Activated naive CD8-positive, alpha-beta T cell treated with anti-CD3 and anti-CD28 coated beads, Interleukin-2, amount 50 U/mL, for 16 hours (primary cell): Measurements from ENCODE around the gene PARD3B.
"Not testable (repeated sequence)": the region's sequence is repeated elsewhere in the genome, so short reads cannot be mapped to it uniquely, and the experiment has no call there.

Source experiments
- DNase-seq: peaks from one replicate; pipeline ENCODE4 v3.0.0-alpha.2; 2020; ENCODE audit warnings: low read depth, low spot score

The PARD3B gene

DNA sequence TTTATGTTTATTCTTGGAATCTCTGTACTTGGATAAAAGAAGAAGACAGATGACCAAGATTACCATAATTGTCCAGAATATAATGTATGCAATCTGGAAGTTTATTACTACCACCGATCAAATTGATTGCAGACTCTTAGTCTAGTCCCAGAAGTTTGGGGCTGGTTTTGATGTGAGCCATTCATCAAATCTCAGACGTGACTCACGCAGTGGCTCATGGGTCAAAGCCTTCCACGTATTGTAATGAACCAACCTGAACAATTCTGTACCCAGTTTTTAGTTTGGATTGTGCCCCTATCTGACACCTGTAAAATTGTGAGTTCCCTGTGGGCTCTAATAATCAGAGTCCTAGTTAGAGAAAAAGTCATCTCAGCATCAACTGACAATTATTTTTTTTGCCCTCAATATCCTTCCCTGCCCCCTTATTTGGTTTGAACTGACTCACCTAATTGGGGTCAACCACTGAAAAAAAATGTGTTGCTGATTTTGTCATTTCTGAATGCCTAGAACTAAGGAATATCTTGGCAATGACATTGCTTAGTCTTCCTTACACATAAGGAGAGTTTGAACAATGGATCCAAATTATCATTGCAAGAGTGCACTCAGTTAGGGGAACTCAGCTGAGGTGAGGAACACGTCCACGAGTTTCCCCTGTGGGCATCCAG is 917.5 kb downstream of the PARD3B start:
- DNase-seq = no peak

DNA sequence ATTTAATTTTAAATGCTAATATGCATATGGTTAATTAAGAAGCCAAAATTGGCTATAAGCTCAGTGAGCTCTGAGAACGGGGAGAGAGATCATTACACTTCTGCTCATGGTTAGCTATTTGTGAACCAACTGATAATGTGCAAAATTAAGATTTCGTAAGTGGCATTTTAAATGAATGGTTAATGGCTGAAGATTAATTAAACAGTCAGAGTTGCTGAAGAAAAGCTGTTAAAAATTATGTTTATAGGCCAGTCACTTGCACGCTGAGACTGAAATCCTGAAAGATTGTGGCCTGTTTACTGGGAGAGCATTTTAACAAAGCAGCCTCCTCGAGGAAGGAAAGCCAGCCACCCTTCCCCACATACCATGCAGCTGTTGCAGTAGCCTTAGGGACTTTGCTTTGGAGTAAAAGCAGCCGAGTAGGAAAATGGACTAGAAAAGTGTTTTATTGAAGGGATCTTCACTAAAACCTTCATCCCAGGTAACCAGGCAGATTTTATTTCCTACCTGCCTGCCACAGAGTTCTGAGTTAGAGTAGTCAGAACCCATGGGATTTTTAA is 918.3 kb downstream of the PARD3B start:
- DNase-seq = no peak

DNA sequence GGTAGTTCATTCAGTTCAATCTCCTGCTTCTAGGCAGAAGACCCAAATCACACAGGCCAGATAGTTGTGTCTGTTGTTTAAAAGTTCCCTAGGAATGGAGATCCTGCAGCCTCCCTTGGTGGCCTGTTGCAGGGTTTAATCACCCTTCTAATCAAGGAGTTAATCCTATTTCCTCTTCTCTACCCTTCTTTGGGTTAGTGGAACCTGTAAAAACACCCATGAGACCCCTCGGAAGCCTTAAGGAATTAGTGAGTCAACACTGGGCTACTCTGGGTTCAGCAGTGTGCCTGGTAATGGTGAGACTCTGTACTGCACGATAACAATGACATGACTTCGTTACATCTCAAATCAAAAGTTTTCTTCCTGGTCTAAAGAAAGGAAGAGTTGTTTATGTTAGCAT is 919.4 kb downstream of the PARD3B start:
- no peak for DNase-seq

DNA sequence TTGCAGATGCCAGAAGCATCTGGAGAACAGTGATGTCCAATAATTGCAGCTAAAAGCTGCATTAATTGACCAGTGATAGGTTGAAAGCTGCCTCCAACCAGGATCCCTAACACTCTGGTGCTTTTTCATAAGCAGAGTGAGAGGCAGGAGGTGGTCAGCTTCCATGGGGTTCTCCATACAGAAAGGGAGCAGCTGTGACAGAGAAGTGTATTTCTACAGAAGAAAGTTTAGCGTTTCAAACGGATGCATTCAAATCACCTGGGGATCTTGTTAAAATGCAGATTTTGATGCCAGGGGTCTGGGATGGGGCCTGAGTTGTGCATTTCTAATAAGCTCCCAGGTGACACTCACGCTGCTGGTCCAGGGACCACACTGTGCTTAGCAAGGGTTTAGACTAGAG is 920.5 kb downstream of the PARD3B start:
- DNase-seq = no peak

DNA sequence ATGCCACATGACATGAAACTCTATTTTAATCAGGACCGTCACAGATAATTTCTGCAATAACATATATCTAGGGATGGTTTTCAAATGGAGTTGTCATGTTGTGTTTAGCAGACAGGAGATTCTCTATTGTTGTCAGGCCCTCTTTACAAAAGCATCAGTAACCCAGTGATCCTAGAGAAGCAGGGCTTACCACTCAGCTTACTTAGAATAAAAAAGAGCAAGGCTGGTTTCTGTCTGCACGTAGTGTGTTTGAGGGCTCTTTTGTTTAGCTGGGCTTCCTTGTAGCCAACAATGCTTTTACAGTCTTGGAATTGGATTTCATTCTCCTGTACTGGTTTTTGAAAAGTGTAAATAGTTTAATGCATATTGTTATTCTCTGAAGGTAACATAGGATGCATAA is 926.5 kb downstream of the PARD3B start:
- no peak for DNase-seq

DNA sequence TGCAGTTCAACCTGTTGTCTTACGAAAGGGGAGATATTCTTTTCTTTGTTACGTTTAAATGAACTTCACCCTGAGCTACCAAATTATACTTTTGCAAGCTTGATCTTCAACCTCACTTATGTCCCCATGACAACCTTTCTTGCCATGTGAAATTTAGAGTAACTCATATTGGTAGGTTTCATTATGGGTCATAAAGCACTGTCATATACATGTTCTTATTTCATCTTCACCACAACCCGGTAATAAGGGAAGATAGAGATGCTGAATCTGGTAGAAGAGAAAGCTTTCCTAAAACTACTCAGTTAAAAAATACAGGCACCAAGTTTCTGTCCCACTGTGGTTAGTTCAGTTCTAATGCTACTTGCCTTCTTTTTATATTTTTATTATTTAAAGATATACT is 928.5 kb downstream of the PARD3B start:
- no peak for DNase-seq

DNA sequence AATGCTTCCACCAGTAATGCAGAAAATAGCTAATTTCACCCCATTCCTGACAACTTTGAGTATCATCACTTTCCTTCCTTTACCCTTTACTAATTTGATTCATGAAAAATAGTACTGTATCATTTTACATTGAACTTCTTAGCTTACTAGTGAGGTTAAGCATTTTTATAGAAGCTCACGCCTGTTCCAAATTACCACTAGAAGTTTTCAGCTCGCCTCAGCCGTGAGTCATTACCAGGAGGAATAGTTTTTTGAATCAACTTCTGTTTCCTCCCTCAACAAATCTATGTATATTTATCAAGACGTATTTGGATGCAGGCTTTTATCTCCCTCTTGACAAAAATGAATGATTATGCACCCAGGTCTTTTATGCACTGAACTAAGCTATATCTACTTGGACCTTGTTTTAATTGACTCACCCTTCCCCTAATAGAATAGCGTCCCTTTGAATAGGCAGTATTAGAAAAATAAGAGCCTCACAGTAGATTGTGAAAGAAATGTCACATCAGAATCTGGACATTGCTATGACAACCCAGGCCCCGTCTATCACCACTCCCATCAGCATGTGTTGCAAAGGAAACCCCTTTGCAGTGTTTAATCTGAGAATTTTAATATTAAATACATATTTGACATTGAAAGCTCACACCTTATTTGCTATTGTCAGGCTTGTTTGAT is 929.6 kb downstream of the PARD3B start:
- no peak for DNase-seq

DNA sequence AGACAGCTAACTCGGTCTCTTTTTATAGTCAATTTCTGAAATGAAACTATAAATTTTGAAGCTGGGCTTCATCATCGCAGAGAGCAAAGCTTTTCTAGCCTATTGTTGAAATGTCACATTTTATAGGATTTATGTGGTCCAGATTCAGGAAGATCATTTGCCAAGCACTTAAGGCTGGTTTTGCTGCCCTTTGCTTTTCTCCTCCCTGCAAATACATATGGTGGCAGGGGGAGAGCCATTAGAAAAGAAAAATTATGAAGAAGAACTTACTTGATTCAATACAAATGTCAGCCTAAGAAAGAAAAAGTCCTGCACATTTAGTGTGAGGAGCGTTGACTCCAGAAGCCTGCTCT is 930.1 kb downstream of the PARD3B start:
- no peak for DNase-seq

DNA sequence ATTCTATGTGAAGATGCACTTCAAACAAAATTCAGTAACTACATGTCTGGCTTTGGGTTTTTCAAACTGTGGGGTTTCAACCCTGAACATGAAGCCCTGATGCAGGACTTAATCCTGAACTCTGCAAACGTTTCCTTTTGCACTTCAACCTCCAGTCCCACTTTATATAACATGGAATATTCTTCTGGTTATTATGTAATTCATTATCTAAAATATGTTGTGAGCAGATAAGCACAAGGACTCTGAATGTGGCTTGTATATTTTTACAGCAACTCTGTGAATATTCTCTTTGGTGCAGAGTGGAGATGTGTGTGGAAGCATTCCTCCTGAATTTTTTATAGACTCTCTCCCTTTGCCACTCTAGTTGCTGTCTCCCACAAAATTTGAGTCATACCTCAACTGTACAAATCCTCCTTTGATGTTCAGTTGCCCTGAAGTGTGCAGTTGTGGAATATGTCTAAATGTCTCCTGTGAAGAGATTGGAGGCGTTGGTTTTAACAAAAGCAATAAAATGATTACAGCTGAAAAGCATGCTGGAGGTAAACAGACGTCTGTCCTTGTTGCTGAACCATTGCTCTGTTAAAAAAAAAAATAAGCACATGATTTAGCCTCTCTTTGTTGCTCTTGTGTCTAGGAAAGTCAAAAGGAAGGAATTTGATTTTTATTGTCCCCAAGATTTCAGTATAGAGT is 931.9 kb downstream of the PARD3B start:
- DNase-seq = no peak

DNA sequence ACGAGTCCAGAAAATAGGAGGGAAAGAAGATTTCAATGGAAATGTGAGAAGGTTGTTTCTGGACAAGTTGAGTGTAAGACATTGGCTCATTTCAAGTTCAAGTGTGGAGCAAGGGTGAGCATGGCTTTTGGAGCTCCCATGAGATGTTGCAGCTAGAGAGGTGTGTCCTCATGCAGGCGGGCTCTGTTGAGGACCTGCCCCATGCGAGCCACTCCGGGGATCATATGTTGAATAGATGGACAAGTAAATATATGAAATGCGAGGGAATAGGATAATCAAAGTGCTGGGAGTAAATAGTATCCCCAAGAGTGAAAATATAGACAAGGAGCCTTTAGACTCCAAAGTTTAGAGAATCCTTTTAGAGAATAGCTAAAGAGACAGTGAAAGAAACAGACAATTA is 936.6 kb downstream of the PARD3B start:
- no peak for DNase-seq

DNA sequence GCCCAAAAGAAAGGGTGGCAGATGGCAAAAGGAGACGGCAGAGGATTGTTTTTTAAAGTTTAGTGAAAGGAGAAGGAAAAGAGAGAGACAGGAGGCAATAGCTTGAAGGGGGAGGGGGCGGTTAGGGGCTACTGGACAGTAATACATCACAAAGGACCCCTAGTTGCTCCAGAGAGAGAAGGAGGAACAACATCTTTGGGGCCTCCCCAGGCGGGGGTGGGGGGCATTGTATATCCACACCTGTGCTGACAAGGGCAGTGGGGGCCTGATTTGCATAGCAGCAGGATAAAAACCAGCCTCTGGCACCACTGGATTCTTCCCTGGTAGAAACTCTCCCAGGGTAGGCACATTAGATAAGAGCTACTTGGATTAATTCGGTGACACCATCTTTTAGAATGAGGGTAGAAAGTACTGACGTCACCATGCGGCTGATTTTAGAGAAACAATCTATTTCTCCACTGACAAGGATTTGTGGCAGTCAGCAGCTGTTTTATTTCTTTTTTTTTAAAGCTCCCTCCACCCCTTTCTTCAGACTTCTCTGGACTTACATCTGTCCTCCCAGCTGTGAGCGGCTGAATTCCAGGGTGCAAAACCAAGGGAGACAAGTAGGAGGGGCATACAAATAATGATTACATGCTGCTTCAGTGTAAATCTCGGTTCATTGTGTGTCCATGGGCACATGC is 937.3 kb downstream of the PARD3B start:
- DNase-seq = no peak

DNA sequence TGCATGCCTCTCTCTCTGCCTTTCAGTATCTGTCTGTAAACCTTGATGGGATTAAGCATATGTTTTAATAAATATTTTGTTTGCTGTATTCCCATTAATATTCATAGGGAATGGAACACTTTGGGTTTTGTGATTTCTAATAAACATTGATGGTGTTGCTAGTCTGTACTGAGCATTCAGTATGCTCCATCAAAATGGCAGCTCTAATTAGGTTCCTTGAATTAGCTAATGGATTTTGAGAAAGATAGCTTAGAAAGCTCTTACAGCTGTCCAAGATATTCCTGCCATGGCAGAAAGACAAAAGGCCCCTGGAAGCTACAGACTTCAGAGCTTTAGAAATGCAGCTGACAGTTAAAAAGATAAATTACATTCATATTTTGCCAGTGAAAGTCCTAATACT is 937.8 kb downstream of the PARD3B start:
- DNase-seq = no peak

DNA sequence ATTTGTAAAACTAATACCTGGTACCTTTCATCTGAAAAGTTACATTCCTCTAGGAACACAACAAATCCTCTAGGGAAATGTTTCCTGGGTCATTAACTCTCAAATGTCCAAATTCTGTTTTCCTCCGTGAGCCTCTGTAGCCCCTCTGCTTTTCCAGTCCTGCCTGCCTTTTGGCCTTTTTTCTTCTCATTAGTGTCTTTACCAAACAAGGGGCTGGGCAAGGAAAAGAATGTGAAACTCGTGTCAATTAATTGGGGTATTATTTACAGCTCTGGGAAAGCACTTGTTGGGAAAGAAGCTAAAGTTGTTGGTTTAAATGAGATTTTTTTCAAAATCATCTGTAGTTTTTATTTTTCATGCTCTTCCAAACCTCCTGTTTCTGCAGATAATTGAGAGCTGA is 938.9 kb downstream of the PARD3B start:
- no peak for DNase-seq

DNA sequence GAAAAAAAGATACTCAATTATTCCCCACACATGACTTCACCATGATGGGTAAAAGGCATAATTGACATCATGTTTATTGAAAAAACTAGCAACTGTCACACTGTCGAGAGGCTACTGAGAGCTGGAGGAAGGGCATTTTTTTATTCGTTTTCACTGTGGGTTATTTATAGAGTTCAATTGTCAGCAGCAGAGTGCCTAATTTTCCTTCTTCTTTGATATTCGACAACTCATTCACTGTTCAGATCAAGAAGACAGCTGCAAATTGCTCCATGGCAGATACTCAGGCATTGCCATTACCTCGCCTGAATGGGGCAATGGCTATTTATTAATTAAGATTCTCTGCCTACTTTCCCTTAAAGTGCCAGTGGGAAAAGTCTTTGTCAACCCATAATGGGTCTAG is 939.5 kb downstream of the PARD3B start:
- no peak for DNase-seq

DNA sequence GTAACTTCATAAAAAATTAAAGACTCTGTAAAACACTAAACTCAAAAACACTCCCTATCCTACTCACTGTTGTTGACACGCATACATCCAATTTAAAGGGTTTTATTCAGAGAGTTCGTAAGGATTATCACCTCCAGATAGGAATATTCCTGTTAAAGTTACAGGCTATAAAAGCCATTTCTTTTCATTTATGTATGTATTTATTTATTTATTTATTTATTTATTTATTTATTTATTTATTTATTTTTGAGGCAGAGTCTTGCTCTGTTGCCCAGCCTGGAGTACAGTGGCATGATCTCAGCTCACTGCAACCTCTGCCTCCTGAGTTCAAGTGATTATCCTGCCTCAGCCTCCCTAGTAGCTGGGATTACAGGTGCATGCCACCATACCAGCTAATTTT is 948.3 kb downstream of the PARD3B start:
- not testable (repeated sequence) for DNase-seq

DNA sequence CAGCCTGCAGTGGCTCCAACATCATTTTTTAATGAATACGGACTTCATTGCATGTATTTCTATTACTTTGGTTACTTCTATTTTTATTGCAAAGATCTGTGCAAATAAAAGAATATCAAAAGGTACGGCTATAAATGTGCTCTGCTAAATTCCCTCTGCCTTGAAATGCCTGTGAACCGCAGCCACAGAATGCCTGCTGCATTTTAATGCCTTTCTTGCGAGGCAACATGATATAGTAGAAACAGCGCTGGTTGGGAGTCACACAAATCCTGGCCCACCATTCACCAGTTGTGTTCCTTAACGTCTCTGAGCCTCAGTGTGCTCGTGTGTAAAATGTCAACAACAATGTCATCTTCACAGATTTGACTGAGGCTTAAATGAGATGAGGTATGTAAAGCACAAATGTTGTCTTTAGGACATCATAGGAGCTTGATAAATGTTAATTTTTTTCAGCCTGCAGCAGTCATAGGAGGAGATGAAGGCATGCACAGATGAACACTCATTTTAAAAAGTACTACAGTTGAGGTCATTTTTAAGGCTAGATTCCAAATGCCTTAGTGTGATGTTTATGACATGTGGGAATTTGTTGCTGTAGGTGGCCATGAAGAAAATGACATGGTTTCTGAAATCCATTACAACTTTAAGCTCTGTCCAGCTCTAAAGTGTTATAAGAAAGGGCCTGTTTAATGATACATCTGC is 949.4 kb downstream of the PARD3B start:
- DNase-seq = no peak

DNA sequence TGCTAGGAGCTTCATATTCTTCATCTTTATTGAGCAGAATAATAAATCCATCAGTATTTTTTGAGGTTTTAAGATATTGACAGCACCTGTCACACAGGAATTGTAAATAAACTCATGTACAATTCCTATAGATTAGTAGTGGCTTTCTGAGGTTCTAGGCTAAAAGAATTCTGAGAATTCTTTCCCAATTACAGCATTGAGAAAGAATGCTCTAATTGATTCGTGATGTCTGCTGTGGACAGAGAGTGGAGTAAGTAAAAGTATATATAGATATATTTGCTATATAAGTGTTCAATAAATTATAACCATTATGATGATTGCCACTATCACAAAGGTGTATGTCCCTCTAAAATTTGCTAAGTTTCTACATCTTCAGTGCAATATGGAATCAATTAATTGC is 950.5 kb downstream of the PARD3B start:
- DNase-seq = no peak

DNA sequence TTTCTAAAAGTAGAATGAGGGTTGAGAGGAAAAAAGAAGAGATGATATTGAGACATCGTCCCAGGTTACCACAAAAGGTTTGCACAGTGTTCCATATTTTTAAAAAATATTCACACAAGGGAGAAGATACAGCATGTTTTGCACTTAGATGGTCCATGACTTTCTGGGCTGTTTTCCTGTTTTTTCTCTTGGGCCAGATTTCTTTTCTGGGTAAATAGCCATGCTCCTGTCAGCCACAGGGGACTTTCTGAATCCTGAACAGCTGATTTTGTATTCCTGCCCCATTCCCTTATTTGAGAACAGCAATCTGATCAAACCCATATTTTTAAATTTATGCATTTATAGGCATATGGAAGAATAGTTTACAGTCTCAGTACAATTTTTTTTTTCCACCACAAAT is 951.1 kb downstream of the PARD3B start:
- DNase-seq = no peak

DNA sequence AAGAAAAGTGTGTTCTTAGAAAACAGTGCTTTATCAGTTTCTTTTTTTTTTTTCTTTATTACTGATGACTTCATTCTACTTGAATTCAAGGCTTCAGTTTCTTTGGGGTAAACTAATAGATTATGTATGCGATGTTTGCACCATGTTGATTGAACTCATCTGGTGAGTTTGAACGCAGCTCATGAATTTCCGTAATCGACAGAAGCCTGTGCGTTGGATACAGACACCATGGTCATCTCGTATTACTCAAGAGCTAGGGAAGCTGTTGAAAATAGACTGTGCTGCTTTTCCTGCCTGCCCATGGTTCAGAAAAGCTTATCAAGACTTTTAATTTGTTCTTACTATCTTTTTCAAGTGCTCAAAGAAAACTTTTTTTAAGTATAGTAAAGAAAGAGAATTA is 951.5 kb downstream of the PARD3B start:
- DNase-seq = no peak

DNA sequence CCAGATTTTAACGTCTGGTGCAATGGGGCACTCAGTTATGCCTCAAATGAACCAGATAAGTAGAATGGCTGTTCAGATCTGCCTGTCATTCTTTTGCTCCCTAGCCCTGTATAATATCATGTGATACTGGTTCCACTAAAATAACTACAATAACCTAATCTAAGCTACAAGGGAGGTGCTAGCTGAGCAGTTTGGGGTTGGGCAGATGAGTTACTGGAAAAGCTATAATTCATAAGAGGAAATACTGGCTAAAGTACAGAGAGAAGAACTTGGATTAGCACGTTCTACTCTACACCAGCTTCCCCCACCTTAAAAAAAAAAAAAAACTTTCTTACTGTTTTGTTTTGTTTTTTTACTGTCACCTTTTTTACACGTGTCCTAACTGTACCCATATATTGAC is 953.7 kb downstream of the PARD3B start:
- DNase-seq = no peak

DNA sequence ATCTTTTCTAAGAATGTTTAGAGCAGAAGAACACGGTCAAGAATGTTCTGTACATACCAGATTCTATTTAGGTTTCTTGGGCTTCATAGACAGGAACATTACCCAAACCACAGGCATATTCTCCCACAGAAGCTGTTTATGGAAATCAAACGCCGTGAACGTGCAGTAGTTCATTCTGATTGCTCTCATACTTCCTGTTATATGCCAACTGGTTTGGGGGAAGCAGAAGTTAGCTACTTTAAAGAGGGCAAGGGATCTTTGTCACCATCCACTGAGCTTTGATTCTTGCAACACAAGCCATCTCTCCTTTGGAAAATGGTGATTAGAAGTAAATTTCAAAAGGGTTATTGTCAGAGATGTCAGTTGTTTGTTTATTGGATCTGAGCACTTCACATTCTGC is 954.8 kb downstream of the PARD3B start:
- no peak for DNase-seq

DNA sequence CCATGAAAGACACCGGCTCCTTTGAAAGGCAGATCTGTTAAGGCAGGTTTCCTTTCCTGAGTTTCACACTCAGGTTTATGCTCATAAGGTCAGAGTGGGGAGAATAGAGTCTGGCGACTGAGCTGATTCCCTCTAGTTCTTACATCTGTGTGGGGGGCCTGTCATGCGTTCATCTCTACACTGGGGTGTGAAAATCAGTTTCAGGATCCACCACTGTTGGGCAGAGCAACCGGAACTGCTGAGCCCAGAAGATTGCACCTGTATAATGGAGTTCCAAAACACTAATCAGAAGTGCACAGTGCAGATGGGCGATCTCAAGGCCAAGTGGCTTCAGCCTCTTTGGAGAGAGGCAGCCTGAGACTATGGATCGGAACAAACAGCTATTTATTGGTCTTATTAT is 955.7 kb downstream of the PARD3B start:
- no peak for DNase-seq
